Neural cell (in vitro differentiated cells): Measurements from ENCODE around the gene CYP2E1.

Experiments
- EP300 ChIP-seq: fragments of 450-650 bp; conservative IDR thresholded peaks from 2 replicates; pipeline ENCODE4 v1.6.1; 2014; ENCODE audit warnings: antibody characterized with exemption, mild to moderate bottlenecking, moderate library complexity; ENCODE audit not compliant: poor library complexity, severe bottlenecking
- MXI1 ChIP-seq: fragments of 450-650 bp; conservative IDR thresholded peaks from 2 replicates; pipeline ENCODE4 v1.6.1; 2014; ENCODE audit warnings: antibody characterized with exemption, mild to moderate bottlenecking; ENCODE audit not compliant: poor library complexity, severe bottlenecking
- RAD21 ChIP-seq: fragments of 450-650 bp; conservative IDR thresholded peaks from 2 replicates; pipeline ENCODE4 v1.6.1; 2014; ENCODE audit warnings: antibody characterized with exemption, mild to moderate bottlenecking, moderate library complexity
- TF ChIP-seq, protein P1 (sequence below): fragments of 450-650 bp; IDR thresholded peaks from 2 replicates; pipeline ENCODE4 v1.5.1; 2014; ENCODE audit warnings: antibody characterized with exemption, mild to moderate bottlenecking, moderate library complexity; ENCODE audit not compliant: poor library complexity, severe bottlenecking
- TF ChIP-seq, protein P2 (sequence below): IDR thresholded peaks from 2 replicates; pipeline ENCODE4 v1.6.1; 2012; ENCODE audit warnings: borderline replicate concordance

DNA sequence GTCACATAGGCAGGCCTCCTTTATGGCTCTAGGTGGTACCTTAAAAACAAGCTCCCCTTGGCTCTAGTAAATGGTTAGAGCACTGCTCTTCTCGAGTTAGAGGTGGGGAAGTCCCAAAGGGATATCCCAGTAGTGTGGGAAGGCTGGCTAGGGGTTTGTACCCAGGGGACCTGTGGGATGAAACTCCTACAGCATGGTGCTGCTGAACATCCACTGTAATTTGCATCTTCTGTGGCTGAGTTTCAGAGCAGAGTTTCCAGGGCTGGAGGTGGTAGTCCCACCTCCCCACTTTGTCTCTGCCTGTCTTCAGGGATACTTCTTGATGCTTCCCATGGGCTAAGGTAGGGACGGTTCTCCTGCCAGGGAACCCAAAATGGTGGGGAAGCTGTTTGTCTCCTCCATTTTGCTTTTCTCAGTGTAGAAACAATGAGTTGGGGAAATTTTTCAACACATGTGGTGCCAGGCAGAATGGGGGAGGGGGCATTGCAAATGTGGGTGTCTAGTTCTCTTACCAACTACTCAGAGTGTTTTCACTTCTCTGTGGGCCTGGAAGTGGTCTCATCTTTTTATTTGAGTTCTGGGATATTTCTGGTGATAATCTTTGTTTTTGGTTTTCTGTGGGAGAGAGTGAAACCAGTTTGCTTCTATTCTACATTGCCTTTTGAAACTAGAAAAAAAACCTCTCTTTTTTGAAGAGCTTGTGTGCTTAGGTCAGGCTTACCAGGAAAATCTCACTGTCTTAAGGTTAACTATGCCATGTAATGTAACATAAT lies 37.2 kb upstream of the CYP2E1 start:
- TF ChIP-seq, protein P1, sequence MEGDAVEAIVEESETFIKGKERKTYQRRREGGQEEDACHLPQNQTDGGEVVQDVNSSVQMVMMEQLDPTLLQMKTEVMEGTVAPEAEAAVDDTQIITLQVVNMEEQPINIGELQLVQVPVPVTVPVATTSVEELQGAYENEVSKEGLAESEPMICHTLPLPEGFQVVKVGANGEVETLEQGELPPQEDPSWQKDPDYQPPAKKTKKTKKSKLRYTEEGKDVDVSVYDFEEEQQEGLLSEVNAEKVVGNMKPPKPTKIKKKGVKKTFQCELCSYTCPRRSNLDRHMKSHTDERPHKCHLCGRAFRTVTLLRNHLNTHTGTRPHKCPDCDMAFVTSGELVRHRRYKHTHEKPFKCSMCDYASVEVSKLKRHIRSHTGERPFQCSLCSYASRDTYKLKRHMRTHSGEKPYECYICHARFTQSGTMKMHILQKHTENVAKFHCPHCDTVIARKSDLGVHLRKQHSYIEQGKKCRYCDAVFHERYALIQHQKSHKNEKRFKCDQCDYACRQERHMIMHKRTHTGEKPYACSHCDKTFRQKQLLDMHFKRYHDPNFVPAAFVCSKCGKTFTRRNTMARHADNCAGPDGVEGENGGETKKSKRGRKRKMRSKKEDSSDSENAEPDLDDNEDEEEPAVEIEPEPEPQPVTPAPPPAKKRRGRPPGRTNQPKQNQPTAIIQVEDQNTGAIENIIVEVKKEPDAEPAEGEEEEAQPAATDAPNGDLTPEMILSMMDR = no peak
- TF ChIP-seq RAD21 (no peak), EP300 (no peak), MXI1 (no peak)
- TF ChIP-seq, protein P2, sequence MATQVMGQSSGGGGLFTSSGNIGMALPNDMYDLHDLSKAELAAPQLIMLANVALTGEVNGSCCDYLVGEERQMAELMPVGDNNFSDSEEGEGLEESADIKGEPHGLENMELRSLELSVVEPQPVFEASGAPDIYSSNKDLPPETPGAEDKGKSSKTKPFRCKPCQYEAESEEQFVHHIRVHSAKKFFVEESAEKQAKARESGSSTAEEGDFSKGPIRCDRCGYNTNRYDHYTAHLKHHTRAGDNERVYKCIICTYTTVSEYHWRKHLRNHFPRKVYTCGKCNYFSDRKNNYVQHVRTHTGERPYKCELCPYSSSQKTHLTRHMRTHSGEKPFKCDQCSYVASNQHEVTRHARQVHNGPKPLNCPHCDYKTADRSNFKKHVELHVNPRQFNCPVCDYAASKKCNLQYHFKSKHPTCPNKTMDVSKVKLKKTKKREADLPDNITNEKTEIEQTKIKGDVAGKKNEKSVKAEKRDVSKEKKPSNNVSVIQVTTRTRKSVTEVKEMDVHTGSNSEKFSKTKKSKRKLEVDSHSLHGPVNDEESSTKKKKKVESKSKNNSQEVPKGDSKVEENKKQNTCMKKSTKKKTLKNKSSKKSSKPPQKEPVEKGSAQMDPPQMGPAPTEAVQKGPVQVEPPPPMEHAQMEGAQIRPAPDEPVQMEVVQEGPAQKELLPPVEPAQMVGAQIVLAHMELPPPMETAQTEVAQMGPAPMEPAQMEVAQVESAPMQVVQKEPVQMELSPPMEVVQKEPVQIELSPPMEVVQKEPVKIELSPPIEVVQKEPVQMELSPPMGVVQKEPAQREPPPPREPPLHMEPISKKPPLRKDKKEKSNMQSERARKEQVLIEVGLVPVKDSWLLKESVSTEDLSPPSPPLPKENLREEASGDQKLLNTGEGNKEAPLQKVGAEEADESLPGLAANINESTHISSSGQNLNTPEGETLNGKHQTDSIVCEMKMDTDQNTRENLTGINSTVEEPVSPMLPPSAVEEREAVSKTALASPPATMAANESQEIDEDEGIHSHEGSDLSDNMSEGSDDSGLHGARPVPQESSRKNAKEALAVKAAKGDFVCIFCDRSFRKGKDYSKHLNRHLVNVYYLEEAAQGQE = no peak
